Subcutaneous adipose tissue (tissue), 4 donors: ENCODE measurements around the gene EDNRA. TPM values are rescaled to one million over a fixed set of nuclear protein-coding genes. Genes with fewer than 3 reads are reported as not detected.

Experiments
- CTCF ChIP-seq: fragments of 450-650 bp; IDR thresholded peaks from one replicate; pipeline ENCODE4 v1.5.1; 2016; ENCODE audit warnings: low read depth, mild to moderate bottlenecking, control low read depth, antibody characterized with exemption, moderate library complexity
- total RNA-seq, 4 donors: library from RNA; depleted of rRNA; stranded (reverse); fragments of >200 nt; gene quantifications; one replicate each; pipeline ENCODE4 v1.1.0, GENCODE V29; 2016

EDNRA gene
- total RNA-seq, 4 donors from 2014 or later = 2.9 to 8.0 (median 4.8) TPM

GRCh38 chr4:147516133-147516532, 35.2 kb downstream of the EDNRA start:
- no peak for TF ChIP-seq CTCF

GRCh38 chr4:147518086-147518485, 37.2 kb downstream of the EDNRA start:
- TF ChIP-seq CTCF = no peak

GRCh38 chr4:147518846-147519767, 38.2 kb downstream of the EDNRA start:
- no peak for TF ChIP-seq CTCF

DNA sequence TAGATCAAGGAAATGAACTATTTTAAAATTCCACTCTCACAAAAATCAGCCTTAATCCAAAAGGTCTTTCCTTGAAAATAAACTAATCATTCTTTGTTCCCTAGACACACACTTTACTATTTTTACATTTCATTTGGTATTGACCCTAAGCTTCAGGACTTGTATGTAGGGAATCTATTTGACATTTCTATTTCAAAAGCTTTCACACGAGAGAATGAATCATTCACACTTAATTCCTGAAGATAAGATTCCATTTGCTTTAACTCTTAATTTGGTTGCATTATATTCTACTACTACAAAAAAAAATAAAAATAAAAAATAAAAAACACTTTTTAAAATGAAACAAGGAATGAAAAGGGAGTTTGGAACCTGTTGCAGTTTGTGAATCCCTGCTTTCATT, 43.7 kb downstream of the EDNRA start:
- TF ChIP-seq CTCF = no peak

DNA sequence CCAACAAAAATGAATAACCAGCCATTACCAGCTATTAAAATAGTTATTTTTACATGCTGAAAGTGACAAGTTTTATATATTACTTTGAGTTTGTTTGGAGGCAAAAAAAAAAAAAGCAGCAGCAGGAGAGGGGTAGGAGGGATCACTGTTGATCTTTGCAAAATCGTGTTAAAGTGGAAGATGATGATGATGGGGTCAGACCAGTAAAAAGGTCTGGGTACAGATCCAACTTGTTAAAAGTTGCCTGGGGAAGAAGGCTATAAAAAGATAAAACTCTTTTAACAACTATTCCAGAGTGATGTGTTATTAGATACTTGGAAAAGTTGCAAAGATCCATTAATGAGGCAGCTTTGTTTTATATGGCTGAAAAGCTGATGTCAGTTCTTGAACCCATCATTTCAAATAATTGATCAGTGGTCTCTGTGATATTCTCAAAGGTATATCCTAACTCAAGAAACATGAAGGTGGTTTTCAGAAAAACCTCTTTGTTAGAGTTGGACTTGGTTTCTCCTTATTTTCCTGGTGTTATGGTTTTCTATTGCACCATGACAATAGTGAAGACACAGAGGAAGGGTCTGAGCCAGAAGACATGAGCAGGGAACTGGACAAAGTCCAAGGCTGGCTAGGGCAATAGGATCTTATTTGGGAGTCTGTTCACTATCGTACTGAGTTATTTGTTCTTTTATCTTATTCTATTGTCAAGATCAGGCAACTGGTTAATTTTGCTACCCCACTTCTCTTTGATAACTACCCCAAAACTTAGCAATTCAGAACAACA, 44.8 kb downstream of the EDNRA start:
- TF ChIP-seq CTCF = no peak

DNA sequence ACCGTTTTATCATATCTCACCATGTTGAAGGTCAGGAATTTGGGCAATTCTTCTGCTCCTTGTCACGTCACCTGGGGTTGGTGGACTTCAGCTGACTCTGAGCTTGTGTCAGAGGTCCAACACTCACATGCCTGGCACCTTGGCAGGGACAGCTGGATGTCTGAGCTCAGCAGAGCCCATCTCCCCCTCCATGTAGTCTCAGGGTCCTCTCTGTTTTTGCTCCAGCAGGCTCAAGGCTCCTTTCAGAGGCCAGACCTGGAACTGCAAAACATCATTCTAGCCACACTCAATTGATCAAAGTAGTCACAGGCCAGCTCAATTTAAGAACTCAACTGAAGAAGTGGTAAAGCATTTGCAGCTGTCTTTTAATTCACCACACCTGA, 45.4 kb downstream of the EDNRA start:
- no peak for TF ChIP-seq CTCF

DNA sequence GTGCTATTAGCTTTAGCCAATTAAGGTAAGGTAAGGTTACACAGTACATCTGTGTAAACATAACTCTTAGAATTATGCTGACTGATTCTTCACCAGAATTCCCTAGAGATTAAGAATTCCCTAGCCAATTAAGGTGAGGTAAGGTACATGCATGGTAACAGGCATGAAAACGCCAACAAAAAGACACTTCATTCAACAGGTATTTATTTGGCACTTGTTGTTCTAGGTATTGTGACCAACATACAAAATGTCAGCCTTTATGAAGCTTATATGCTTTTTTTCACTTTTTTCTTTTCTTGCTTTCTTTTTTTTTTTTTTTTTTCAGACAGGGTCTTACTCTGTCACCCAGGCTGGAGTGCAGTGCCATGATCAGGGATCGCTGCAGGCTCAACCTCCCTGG, 47.2 kb downstream of the EDNRA start:
- no peak for TF ChIP-seq CTCF
